SK-MEL-5 (cell line): Measurements from ENCODE around the gene SPRN. TPM values are rescaled to one million over a fixed set of nuclear protein-coding genes. Genes with fewer than 3 reads are reported as not detected.
"Not testable (repeated sequence)": the region's sequence is repeated elsewhere in the genome, so short reads cannot be mapped to it uniquely, and the experiment has no call there.

Source experiments
- DNase-seq: peaks from one replicate; pipeline ENCODE4 v3.0.0-alpha.2; 2016; ENCODE audit warnings: low read depth, low spot score
- in situ Hi-C: cut with HindIII; loops from 2 replicates; pipeline ENCODE4 v1.10.0; 2016; ENCODE audit warnings: low sequenced_read_pairs, high pct_unique_total_duplicates, low pct_unique_long_range_greater_than_20kb
- total RNA-seq: library from RNA; depleted of rRNA; stranded (reverse); fragments of >200 nt; shearing (Covaris generic); gene quantifications from 2 replicates; pipeline ENCODE4 v1.2.3, GENCODE V29; 2014

The SPRN gene
- total RNA-seq, 1 experiment from 2014 or later: not detected

GRCh38 chr10:133399123-133399601, 25.3 kb downstream of the SPRN start:
- in situ Hi-C loops: no loop called here
- DNase-seq: no peak

GRCh38 chr10:133397938-133398337, 26.5 kb downstream of the SPRN start:
- in situ Hi-C loops: no loop called here
- DNase-seq: no peak

DNA sequence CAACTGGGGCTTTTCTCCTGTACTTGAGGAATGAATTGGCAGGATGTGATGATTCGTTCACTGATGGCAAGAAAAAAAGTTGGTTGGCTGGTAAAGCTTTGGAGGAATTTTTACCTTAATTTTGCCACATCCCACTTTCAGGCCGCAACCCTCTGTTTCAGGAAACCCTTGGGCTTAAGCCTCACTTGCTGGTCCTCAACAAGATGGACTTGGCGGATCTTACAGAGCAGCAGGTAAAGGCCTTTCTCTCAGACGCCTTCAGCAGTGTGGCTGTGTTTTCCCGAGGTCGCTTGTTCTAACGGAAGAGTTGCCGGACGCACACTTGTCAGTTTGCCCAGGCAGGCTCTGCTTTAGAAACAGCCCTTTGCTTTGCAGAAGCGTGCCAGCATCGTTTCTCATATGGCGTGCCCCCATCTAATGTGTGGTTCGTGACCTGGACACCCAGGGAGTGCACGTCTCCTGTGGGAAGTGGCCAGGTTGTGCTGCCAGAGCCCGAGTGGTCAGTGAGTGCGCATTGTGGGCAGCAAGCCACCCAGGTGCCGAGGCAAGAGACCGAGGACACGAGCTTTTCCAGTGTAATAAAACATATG, 28.3 kb downstream of the SPRN start:
- in situ Hi-C loops: no loop called here
- no peak for DNase-seq

- in situ Hi-C loops: no loop called here
- no peak for DNase-seq
Observed at GRCh38 chr10:133394801-133395221, 29.6 kb downstream of the SPRN start.

- DNase-seq: peak; percentile 89
- in situ Hi-C loops: no loop called here
Observed at GRCh38 chr10:133394064-133394663, 30.3 kb downstream of the SPRN start, which contains the start of gene MTG1. MTG1 (plus strand) TSS chr10:133394157; CDS start chr10:133394221, 64 bp downstream.

- in situ Hi-C loops: no loop called here
Observed at GRCh38 chr10:133393401-133394063, 30.9 kb downstream of the SPRN start.

DNA sequence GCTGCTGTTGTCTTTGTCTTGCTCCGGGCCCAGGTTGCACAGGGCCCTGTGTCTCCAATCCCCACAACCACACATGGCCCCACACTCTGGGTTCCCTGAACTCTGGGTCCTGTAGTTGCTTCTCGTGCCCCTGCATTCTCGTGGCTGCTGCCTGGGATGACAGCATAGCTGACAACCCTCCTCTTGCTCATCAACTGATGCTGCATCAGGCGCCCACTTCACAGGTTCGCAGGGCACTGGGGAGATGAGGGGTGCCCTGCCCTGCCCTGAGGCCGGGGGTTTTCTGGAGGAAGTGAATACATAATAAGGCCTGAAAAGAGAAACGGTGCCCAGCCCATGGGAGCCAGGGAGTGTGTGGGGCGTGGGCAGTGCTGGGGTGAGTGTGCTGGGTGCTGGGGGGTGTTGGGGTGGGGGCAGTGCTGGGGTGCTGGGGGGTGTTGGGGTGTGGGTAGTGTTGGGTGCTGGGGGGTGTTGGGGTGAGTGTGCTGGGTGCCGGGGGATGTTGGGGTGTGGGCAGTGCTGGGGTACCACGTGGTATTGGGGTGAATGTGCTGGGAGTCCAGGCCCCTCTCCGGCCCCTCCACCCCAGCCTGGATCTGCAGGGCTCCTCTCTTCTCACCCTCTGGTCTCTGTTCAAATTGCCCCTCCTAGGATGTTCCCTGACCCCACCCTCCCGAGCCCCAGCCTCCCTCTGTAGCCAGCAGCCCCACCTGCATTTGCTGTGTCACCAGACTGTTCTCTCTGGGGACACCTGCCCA, 32.5 kb downstream of the SPRN start:
- in situ Hi-C loops: no loop called here
- no peak for DNase-seq

More at GRCh38 chr10:133393401-133394063, 30.9 kb downstream of the SPRN start:
- DNase-seq: no peak

DNA sequence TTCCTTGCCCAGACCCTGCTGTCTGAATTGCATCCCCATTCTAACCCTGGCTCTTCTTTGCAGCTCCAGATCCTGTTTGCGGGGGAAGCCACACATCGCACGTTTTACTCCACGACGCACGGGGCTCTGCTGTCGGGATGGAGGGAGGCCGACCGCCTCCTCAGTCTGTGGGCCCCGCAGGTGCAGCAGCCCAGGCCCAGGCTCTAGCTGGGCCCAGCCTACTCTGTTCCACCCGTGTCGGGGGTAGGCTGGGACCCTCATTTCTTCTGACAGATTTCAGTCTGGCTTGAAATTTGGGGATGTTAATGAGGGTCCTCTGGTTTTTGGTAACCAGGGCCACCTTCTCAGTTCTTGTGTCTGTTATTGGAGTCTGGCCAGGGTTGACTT, 33.2 kb downstream of the SPRN start:
- no peak for DNase-seq
- in situ Hi-C loops: no loop called here

DNA sequence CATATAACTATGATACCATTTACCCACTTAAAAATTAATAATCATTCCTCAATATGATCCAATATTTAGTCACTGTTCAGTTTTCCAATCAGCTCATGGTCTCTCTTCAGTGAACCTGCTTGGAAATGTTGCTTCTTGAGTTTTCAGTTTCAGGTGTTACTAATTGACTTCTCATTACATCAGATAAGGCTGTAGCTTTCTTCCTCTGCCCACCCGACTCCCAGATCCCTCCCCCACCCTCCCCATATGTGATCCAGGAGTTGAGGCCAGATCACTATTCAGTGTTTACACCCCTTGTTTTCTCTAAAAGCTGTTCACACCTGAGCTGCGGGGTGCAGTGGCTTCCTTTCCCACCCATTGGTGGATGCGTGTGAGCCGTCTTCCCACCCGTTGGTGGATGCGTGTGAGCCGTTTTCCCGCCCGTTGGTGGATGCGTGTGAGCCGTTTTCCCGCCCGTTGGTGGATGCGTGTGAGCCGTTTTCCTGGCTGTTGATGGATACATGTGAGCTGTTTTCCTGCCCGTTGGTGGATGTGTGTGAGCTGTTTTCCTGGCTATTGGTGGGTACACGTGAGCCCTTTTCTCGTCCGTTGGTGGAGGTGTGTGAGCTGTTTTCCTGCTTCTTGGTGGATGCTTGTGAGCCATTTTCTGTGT, 33.7 kb downstream of the SPRN start:
- no peak for DNase-seq
- in situ Hi-C loops: no loop called here

- in situ Hi-C loops: no loop called here
- no peak for DNase-seq
Observed at GRCh38 chr10:133388973-133389818, 35.2 kb downstream of the SPRN start.

DNA sequence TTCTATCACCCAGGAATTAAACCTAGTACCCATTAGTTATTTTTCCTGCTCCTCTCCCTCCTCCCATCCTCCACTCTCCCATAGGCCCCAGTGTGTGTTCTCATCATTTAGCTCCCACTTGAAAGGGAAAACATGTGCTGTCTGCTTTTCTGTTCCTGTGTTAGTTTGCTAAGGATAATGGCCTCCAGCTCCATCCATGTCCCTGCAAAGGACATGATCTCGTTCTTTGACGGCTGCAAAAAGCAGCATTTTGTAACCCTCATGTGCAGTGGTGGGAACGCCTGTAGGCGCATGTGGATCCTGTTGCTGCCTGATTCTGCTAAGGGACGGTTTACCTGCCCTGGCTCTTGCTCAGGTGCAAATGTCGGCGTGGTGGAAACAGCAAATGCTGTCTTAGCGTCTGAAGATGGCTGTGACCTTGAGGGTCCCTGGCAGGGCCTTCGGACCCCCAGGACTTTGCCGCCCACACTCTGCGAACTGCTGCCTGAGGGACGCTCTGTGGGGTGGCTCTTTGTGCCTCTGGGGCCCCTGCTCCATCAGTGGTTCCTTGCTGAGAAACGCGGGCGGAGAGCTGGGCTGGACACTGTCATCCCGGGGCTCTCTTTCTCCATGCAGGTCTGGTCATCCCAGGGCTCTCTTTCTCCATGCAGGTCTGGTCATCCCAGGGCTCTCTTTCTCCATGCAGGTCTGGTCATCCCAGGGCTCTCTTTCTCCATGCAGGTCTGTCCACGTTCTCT, 36.0 kb downstream of the SPRN start:
- DNase-seq: peak; percentile 10
- in situ Hi-C loops: no loop called here

- in situ Hi-C loops, DNase-seq: not testable (repeated sequence)
Observed at GRCh38 chr10:133386951-133387350, 37.5 kb downstream of the SPRN start.

- in situ Hi-C loops: no loop called here
- no peak for DNase-seq
Observed at GRCh38 chr10:133385214-133385613, 39.2 kb downstream of the SPRN start.

GRCh38 chr10:133384071-133384470, 40.4 kb downstream of the SPRN start:
- DNase-seq: no peak
- in situ Hi-C loops: no loop called here

GRCh38 chr10:133383551-133383950, 40.9 kb downstream of the SPRN start:
- in situ Hi-C loops: no loop called here
- DNase-seq: no peak

DNA sequence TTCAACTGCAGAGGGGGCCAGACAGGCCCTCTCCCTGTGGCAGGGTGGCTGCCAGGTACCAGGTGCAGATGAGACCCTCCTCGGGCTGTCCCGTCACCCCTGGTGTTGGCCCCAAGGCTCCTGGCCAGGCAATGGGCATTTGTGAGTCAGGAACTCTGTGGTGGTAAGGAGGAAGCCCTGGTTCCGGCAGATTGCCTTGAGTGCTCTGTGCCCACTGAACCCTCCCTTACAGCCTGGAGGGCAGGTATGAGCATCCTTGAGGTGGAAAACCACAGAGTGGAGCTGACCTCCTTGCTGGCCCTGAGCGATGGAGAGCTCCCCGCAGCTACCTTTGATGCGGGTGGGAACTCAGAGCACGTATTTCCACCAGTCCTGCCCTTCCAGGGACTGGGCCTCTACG, 43.4 kb downstream of the SPRN start:
- DNase-seq: no peak
- in situ Hi-C loops: no loop called here
